AG08396 (cell line): Measurements from ENCODE around the gene GRM1.

ENCODE experiments used
- DNase-seq: peaks from one replicate; pipeline ENCODE4 v3.0.0; 2012; ENCODE audit warnings: low spot score, mixed read lengths

GRM1 gene

GRCh38 chr6:146100776-146101175 is 71.9 kb downstream of the GRM1 start:
- DNase-seq: no peak

- no peak for DNase-seq
Measured at GRCh38 chr6:146103416-146104072, 74.7 kb downstream of the GRM1 start.

- no peak for DNase-seq
Measured at GRCh38 chr6:146106532-146106931, 77.7 kb downstream of the GRM1 start.

- no peak for DNase-seq
Measured at GRCh38 chr6:146110990-146111389, 82.1 kb downstream of the GRM1 start.

GRCh38 chr6:146111881-146112450 is 83.1 kb downstream of the GRM1 start:
- no peak for DNase-seq

GRCh38 chr6:146113084-146113623 is 84.3 kb downstream of the GRM1 start:
- no peak for DNase-seq

- DNase-seq: no peak
Measured at GRCh38 chr6:146123616-146124015, 94.8 kb downstream of the GRM1 start.

GRCh38 chr6:146127447-146128215 is 98.8 kb downstream of the GRM1 start:
- DNase-seq: no peak

GRCh38 chr6:146133866-146134265 is 105.0 kb downstream of the GRM1 start:
- DNase-seq: no peak

GRCh38 chr6:146135167-146135566 is 106.3 kb downstream of the GRM1 start:
- DNase-seq: no peak

- no peak for DNase-seq
Measured at GRCh38 chr6:146146836-146147235, 118.0 kb downstream of the GRM1 start.

GRCh38 chr6:146149770-146150169 is 120.9 kb downstream of the GRM1 start:
- DNase-seq: no peak

- no peak for DNase-seq
Measured at GRCh38 chr6:146153040-146153758, 124.3 kb downstream of the GRM1 start.

GRCh38 chr6:146154197-146154596 is 125.3 kb downstream of the GRM1 start:
- DNase-seq: no peak

- no peak for DNase-seq
Measured at GRCh38 chr6:146161664-146162063, 132.8 kb downstream of the GRM1 start.

- no peak for DNase-seq
Measured at GRCh38 chr6:146169872-146170271, 141.0 kb downstream of the GRM1 start.

GRCh38 chr6:146177785-146178184 is 148.9 kb downstream of the GRM1 start:
- no peak for DNase-seq

- no peak for DNase-seq
Measured at GRCh38 chr6:146183831-146184230, 155.0 kb downstream of the GRM1 start.

GRCh38 chr6:146184701-146185100 is 155.8 kb downstream of the GRM1 start:
- no peak for DNase-seq

- DNase-seq: no peak
Measured at GRCh38 chr6:146189131-146189530, 160.3 kb downstream of the GRM1 start.

GRCh38 chr6:146190581-146190980 is 161.7 kb downstream of the GRM1 start:
- DNase-seq: no peak

- no peak for DNase-seq
Measured at GRCh38 chr6:146191166-146191565, 162.3 kb downstream of the GRM1 start.
